Ishikawa (cell line): ENCODE data around the gene ZNF263.

Source experiments
- CEBPB ChIP-seq: IDR thresholded peaks from 2 replicates; pipeline ENCODE4 v1.6.1; 2012
- CREB1 ChIP-seq: IDR thresholded peaks from 2 replicates; pipeline ENCODE4 v1.6.1; 2012; ENCODE audit warnings: low read depth
- EP300 ChIP-seq: IDR thresholded peaks from 2 replicates; pipeline ENCODE4 v1.6.1; 2012; ENCODE audit warnings: borderline replicate concordance
- FOXM1 ChIP-seq: IDR thresholded peaks from 2 replicates; pipeline ENCODE4 v1.6.1; 2012; ENCODE audit warnings: low read depth, borderline replicate concordance
- MAX ChIP-seq: IDR thresholded peaks from 2 replicates; pipeline ENCODE4 v1.6.1; 2012
- RAD21 ChIP-seq: IDR thresholded peaks from 2 replicates; pipeline ENCODE4 v1.6.1; 2012; ENCODE audit warnings: low read depth
- TAF1 ChIP-seq: IDR thresholded peaks from 2 replicates; pipeline ENCODE4 v1.6.1; 2012; ENCODE audit warnings: low read depth, mild to moderate bottlenecking
- TCF12 ChIP-seq: IDR thresholded peaks from 2 replicates; pipeline ENCODE4 v1.6.1; 2012; ENCODE audit warnings: low read depth
- TEAD4 ChIP-seq: IDR thresholded peaks from 2 replicates; pipeline ENCODE4 v1.6.1; 2012

DNA sequence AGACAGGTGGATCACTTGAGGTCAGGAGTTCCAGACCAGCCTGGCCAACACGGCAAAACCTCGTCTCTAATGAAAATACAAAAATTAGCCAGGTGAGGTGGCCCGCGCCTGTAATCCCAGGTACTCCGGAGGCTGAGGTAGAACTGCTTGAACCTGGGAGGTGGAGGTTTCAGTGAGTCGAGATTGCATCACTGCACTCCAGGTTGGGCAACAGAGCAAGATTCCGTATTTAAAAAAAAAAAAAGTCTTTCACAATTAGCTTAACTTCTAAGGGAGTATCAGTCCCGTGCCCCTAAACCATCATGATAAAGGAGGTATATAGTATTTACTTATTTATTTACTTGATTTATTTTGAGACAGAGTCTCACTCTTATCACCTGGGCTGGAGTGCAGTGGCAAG is 23.5 kb upstream of the ZNF263 start:
- no peak for TF ChIP-seq TEAD4
- TF ChIP-seq FOXM1: no peak
- TF ChIP-seq RAD21: no peak
- no peak for TF ChIP-seq CEBPB
- no peak for TF ChIP-seq EP300
- no peak for TF ChIP-seq CREB1
- TF ChIP-seq TAF1: no peak
- no peak for TF ChIP-seq MAX
- TF ChIP-seq TCF12: no peak
